Progenitor cell of endocrine pancreas (in vitro differentiated cells): ENCODE results near the gene SCO2. TPM values are rescaled to one million over a fixed set of nuclear protein-coding genes. Genes with fewer than 3 reads are reported as not detected.

Experiments used
- DNase-seq: peaks from one replicate; pipeline ENCODE4 v3.0.0; 2021; ENCODE audit warnings: low spot score; ENCODE audit not compliant: unreplicated experiment
- H3K27ac Mint-ChIP-seq: 2 replicates; pipeline ENCODE4 v1.8.0; 2021; ENCODE audit warnings: mild to moderate bottlenecking, moderate library complexity, mixed read lengths
- H3K27me3 Mint-ChIP-seq: 2 replicates; pipeline ENCODE4 v1.8.0; 2021; ENCODE audit warnings: mixed read lengths
- H3K36me3 Mint-ChIP-seq: 2 replicates; pipeline ENCODE4 v1.8.0; 2022; ENCODE audit warnings: mixed read lengths; ENCODE audit not compliant: insufficient read depth
- H3K4me1 Mint-ChIP-seq: 2 replicates; pipeline ENCODE4 v1.8.0; 2021; ENCODE audit warnings: low read depth, mixed read lengths
- H3K4me3 Mint-ChIP-seq: 2 replicates; pipeline ENCODE4 v1.8.0; 2021; ENCODE audit warnings: low read depth, mild to moderate bottlenecking, moderate library complexity, mixed read lengths
- H3K9me3 Mint-ChIP-seq: 2 replicates; pipeline ENCODE4 v1.8.0; 2021; ENCODE audit warnings: low read depth, mixed read lengths
- total RNA-seq: library from RNA; stranded (reverse); gene quantifications from 2 replicates; pipeline ENCODE4 v1.2.1, GENCODE V29; 2021
- TF ChIP-seq, protein P1 (sequence below): fragments of 200-600 bp; sonication (generic); IDR thresholded peaks from one replicate; pipeline ENCODE4 v1.5.0; 2021; ENCODE audit warnings: antibody characterized with exemption, mild to moderate bottlenecking; ENCODE audit not compliant: unreplicated experiment

The SCO2 gene
- total RNA-seq, 1 donor from 2014 or later, result 3.7 TPM

DNA sequence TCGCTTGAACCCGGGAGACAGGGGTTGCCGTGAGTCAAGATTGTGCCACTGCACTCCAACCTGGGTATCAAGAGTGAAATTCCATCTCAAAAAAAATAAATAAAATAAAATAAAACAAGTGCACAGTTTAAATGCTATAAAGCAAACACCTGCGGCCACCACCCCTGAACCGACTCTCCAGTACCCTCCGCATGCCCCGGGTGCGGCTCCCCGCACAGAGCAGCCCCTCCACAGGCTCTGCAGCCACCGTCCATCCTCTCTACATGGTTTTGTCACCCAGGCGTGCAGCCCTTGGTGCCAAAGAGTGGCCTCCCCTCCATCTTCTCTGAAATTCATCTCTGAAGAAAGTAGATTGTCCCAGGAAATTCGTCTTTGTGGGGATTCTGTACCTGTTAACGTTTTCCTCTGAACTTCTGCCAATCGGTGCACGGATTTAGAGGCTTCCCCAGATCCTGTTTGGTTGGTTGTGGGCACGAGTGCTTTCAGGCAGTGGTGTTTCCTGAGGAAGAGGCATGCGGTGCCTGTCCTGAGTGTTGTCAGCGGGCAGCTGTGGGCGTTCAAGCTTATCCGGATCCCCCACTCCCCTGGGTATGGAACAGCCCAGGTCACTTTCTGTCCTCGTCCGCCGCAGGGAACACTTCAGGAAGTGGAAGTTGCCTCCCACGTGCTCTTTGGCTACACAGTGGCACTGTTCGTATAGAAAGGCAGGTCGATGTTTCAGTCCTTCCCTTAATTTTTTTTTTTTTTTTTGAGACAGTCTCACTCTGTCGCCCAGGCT is 34.7 kb downstream of the SCO2 start:
- no peak for DNase-seq
- Mint-ChIP-seq H3K4me3 (no peak overlapping the region), H3K27me3 (peaks cover 23% of the 10 kb centered on the region), H3K36me3 (no peaks in the 10 kb centered on the region), H3K27ac (no peak overlapping the region), H3K4me1 (no peaks in the 10 kb centered on the region), H3K9me3 (no peaks in the 10 kb centered on the region)
- TF ChIP-seq, protein P1, sequence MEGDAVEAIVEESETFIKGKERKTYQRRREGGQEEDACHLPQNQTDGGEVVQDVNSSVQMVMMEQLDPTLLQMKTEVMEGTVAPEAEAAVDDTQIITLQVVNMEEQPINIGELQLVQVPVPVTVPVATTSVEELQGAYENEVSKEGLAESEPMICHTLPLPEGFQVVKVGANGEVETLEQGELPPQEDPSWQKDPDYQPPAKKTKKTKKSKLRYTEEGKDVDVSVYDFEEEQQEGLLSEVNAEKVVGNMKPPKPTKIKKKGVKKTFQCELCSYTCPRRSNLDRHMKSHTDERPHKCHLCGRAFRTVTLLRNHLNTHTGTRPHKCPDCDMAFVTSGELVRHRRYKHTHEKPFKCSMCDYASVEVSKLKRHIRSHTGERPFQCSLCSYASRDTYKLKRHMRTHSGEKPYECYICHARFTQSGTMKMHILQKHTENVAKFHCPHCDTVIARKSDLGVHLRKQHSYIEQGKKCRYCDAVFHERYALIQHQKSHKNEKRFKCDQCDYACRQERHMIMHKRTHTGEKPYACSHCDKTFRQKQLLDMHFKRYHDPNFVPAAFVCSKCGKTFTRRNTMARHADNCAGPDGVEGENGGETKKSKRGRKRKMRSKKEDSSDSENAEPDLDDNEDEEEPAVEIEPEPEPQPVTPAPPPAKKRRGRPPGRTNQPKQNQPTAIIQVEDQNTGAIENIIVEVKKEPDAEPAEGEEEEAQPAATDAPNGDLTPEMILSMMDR, result no peak

DNA sequence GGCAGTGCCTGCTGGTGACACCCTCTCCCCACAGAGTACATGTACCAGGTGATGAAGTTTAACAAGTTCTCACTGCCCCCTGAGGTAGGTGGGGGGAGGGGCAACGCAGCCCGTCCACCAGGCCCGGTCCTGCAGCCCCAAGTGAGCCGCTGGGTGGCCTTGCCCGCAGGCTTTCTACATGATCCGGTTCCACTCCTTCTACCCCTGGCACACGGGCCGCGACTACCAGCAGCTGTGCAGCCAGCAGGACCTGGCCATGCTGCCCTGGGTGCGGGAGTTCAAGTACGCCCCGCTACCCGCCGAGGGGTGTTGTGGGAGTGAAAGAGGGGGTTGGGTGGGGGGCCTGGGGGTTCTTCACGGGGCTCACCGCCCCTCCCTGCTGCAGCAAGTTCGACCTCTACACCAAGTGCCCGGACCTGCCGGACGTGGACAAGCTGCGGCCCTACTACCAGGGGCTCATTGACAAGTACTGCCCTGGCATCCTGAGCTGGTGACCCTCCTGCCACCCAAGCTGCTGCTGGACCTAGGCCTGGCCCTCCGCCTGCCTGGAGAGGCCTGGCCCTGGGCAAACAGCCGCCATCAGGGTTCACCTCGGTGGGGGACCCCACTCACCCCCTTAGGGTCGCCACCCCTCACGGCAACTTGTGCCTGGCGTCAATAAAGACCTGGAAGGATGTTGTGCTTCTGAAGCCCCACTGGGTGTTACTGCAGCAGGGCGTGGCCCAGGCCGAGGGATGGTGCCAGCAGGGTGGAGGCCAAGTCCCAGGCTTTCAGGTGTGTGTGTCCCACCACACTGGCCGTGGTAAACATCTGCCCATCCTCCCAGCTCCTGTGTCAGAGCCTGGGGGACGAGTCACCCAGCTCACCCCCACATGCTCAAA is 35.8 kb downstream of the SCO2 start:
- TF ChIP-seq, protein P1, result no peak
- DNase-seq, result no peak
- Mint-ChIP-seq H3K36me3 (no peaks in the 10 kb centered on the region), H3K4me1 (no peaks in the 10 kb centered on the region), H3K4me3 (no peak overlapping the region), H3K27ac (no peak overlapping the region), H3K27me3 (peaks cover 26% of the 10 kb centered on the region), H3K9me3 (no peaks in the 10 kb centered on the region)

DNA sequence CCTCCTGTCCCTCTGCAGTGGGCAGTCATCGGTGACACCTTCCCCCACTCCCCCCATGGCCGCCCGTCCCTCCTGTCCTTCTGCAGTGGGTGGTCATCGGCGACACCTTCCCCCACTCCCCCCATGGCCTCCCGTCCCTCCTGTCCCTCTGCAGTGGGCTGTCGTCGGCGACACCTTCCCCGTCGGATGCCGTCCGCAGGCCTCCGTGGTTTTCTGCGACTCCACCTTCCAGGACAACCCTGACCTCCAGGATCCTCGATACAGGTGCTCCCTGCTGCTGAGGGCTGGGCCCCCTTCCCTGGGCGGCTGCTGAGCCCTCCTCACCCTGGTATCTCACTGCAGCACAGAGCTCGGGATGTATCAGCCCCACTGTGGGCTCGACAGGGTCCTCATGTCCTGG is 36.5 kb downstream of the SCO2 start:
- Mint-ChIP-seq H3K27me3 (peaks cover 26% of the 10 kb centered on the region), H3K4me3 (no peak overlapping the region), H3K27ac (no peak overlapping the region), H3K4me1 (no peaks in the 10 kb centered on the region), H3K9me3 (no peaks in the 10 kb centered on the region), H3K36me3 (no peaks in the 10 kb centered on the region)
- TF ChIP-seq, protein P1, result no peak
- DNase-seq, result no peak

DNA sequence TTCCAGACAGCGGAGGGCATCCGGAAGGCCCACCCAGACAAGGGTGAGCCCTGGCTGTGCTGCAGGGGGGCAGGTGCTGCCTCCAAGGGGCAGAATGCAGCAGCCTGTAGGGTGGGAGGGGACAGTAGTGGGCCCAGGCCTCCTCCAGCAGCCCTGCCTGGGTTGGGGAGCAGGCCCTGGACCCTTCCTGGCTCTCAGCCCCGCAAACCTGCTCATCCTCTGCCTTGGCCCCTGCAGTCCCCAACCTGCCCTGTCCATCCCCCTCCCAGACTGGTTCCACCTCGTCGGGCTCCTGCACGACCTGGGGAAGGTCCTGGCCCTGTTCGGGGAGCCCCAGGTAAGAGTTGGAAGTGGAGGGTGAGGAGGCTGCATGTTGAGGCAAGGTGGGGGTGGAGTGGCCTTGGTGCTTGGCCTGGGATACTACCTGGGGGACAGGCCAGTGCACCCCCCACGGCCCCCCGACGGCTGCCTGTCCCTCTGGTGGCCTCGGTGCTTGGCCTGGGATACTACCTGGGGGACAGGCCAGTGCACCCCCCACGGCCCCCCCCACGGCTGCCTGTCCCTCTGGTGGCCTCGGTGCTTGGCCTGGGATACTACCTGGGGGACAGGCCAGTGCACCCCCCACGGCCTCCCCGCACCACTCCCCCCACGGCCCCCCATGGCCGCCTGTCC is 37.3 kb downstream of the SCO2 start:
- no peaks in the 10 kb centered on the region for H3K36me3 Mint-ChIP-seq
- H3K27me3 Mint-ChIP-seq, result peaks cover 27% of the 10 kb centered on the region
- H3K27ac Mint-ChIP-seq, result no peak overlapping the region
- TF ChIP-seq, protein P1, result no peak
- H3K9me3 Mint-ChIP-seq, result no peaks in the 10 kb centered on the region
- no peak for DNase-seq
- no peak overlapping the region for H3K4me3 Mint-ChIP-seq
- no peaks in the 10 kb centered on the region for H3K4me1 Mint-ChIP-seq
